ENCODE data around the gene NEK10.

GRCh38 chr3:27119639-27120038, 249.5 kb downstream of the NEK10 start:
- TF ChIP-seq, protein P1, sequence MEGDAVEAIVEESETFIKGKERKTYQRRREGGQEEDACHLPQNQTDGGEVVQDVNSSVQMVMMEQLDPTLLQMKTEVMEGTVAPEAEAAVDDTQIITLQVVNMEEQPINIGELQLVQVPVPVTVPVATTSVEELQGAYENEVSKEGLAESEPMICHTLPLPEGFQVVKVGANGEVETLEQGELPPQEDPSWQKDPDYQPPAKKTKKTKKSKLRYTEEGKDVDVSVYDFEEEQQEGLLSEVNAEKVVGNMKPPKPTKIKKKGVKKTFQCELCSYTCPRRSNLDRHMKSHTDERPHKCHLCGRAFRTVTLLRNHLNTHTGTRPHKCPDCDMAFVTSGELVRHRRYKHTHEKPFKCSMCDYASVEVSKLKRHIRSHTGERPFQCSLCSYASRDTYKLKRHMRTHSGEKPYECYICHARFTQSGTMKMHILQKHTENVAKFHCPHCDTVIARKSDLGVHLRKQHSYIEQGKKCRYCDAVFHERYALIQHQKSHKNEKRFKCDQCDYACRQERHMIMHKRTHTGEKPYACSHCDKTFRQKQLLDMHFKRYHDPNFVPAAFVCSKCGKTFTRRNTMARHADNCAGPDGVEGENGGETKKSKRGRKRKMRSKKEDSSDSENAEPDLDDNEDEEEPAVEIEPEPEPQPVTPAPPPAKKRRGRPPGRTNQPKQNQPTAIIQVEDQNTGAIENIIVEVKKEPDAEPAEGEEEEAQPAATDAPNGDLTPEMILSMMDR (conservative IDR thresholded peaks at IDR 0.05; ENCODE audit: low read depth, low read length), result no peak
- TF ChIP-seq EZH2 (IDR thresholded peaks at IDR 0.05; ENCODE audit: low read length, unreplicated experiment), result no peak
- no peak for TF ChIP-seq EZH2phosphoT487 (IDR thresholded peaks at IDR 0.05; ENCODE audit: borderline replicate concordance, low read length)

All from PC-3 (cell line).